GM18511 (cell line): ENCODE measurements around the gene EXOC2.
"Not testable (repeated sequence)": the region's sequence is repeated elsewhere in the genome, so short reads cannot be mapped to it uniquely, and the experiment has no call there.

Experiments
- ATAC-seq: cut with Tn5 transposase; IDR thresholded peaks from one replicate; pipeline ENCODE4 v1.9.1; 2021; ENCODE audit warnings: mild to moderate bottlenecking, moderate library complexity; ENCODE audit not compliant: unreplicated experiment

The EXOC2 gene

GRCh38 chr6:641225-641985 is 51.5 kb downstream of the EXOC2 start:
- ATAC-seq, result no peak

GRCh38 chr6:636488-636887 is 56.5 kb downstream of the EXOC2 start:
- ATAC-seq, result peak; percentile 75

- no peak for ATAC-seq
Observed at GRCh38 chr6:635233-635632, 57.7 kb downstream of the EXOC2 start.

- ATAC-seq, result no peak
Observed at GRCh38 chr6:633611-634010, 59.3 kb downstream of the EXOC2 start.

GRCh38 chr6:628766-629165 is 64.2 kb downstream of the EXOC2 start:
- no peak for ATAC-seq

- no peak for ATAC-seq
Observed at GRCh38 chr6:626236-626635, 66.7 kb downstream of the EXOC2 start.

- ATAC-seq, result no peak
Observed at GRCh38 chr6:624979-625378, 68.0 kb downstream of the EXOC2 start.

- no peak for ATAC-seq
Observed at GRCh38 chr6:622462-622861, 70.5 kb downstream of the EXOC2 start.

- no peak for ATAC-seq
Observed at GRCh38 chr6:621931-622330, 71.0 kb downstream of the EXOC2 start.

- ATAC-seq, result no peak
Observed at GRCh38 chr6:620950-621349, 72.0 kb downstream of the EXOC2 start.

GRCh38 chr6:620166-620565 is 72.8 kb downstream of the EXOC2 start:
- ATAC-seq, result no peak

- no peak for ATAC-seq
Observed at GRCh38 chr6:617456-618100, 75.4 kb downstream of the EXOC2 start.

GRCh38 chr6:613981-614380 is 79.0 kb downstream of the EXOC2 start:
- ATAC-seq, result no peak

- no peak for ATAC-seq
Observed at GRCh38 chr6:611928-612327, 81.0 kb downstream of the EXOC2 start.

- ATAC-seq, result no peak
Observed at GRCh38 chr6:610882-611281, 82.1 kb downstream of the EXOC2 start.

- no peak for ATAC-seq
Observed at GRCh38 chr6:609905-610304, 83.0 kb downstream of the EXOC2 start.

GRCh38 chr6:606829-607379 is 86.0 kb downstream of the EXOC2 start:
- no peak for ATAC-seq

GRCh38 chr6:605895-606294 is 87.0 kb downstream of the EXOC2 start:
- ATAC-seq, result not testable (repeated sequence)

- no peak for ATAC-seq
Observed at GRCh38 chr6:604579-604978, 88.4 kb downstream of the EXOC2 start.

GRCh38 chr6:603265-603664 is 89.7 kb downstream of the EXOC2 start:
- ATAC-seq, result no peak

- no peak for ATAC-seq
Observed at GRCh38 chr6:599576-600448, 93.1 kb downstream of the EXOC2 start.

GRCh38 chr6:593907-594212 is 99.1 kb downstream of the EXOC2 start:
- ATAC-seq, result no peak
